Left lobe of liver (tissue), 2 donors: Measurements from ENCODE around the gene KPNA5. TPM values are rescaled to one million over a fixed set of nuclear protein-coding genes. Genes with fewer than 3 reads are reported as not detected.
"Not testable (repeated sequence)": the region's sequence is repeated elsewhere in the genome, so short reads cannot be mapped to it uniquely, and the experiment has no call there.

Experiments
- ATAC-seq: fragments of 200-7000 bp; cut with Tn5 transposase; one replicate; pipeline ENCODE4 v1.9.1; 2020; ENCODE audit warnings: mild to moderate bottlenecking, moderate library complexity
- DNase-seq: peaks from one replicate; pipeline ENCODE4 v3.0.0-alpha.2; 2020; ENCODE audit warnings: low spot score
- total RNA-seq: library from RNA; stranded (reverse); gene quantifications from one replicate; pipeline ENCODE4 v1.2.1, GENCODE V29; 2021
- donor health status: DM: no; HTN: no; CAD: no; lungs with moderate emphysema.
- donor health status: DM: no; HTN: yes; CAD: no.

The KPNA5 gene
- total RNA-seq = 1.7 TPM

- DNase-seq = peak; percentile 89
- ATAC-seq = peak; percentile 98
Measured at GRCh38 chr6:116680880-116681672, at the start of gene KPNA5. Gene KPNA5, plus strand, starts transcription at chr6:116681211. Its CDS starts 124 bp downstream, at chr6:116681335.

DNA sequence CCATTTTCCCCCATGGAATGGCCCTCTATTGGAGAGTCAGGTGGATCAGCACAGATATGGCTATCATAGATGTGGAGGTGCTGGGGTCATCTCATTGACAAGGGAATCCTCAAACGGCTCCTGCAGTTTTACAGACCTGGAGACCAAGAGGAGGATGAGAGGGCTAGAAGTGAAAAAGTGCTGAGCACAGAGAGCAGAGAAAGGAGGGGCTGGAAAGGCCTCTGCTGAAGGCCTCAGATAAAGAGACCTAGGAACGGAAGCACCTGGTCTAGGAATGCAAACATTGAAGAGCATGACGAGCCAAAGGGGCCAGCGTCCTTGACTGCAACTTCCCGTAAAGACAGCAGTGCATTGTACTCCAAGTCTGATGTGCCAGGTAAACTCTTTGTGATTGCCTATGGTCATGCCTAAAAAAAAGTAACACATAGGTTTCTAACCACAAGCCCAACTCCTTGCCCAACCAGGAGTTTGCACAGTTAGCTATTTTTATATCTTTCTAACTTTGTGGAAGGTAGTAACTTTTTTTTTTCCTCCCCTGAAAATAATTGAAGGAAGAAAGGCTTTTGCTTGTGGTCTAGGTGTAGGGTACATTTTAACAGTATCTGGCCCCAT, 49.5 kb upstream of the KPNA5 start:
- no peak for DNase-seq
- ATAC-seq = peak; percentile 24

DNA sequence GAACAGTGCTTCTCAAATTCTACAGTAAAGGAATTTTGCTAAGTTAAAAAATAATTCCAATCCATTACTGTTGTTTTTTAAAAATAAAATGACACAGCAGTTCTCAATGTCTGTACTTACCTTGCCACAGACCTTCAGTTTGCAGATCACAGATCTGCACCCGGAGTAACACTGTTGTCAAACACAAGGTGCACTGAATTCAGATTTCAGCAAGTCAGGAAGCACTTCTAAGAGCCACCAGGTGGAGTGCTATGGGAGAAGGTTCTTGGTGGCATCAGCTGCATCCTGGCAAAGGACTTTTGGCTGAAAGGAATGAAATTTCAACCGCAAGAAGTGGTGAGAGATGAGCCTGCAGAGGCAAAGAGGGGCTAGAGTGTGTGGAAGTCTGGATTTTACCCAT, 47.3 kb upstream of the KPNA5 start:
- no peak for DNase-seq
- ATAC-seq = peak; percentile 24

- DNase-seq = no peak
- ATAC-seq = no peak
Measured at GRCh38 chr6:116648156-116648555, 32.9 kb upstream of the KPNA5 start.

GRCh38 chr6:116649129-116649528, 31.9 kb upstream of the KPNA5 start:
- no peak for ATAC-seq
- no peak for DNase-seq

GRCh38 chr6:116651916-116652315, 29.1 kb upstream of the KPNA5 start:
- ATAC-seq = no peak
- no peak for DNase-seq

GRCh38 chr6:116661594-116661993, 19.4 kb upstream of the KPNA5 start:
- ATAC-seq = no peak
- DNase-seq = no peak

GRCh38 chr6:116662202-116662601, 18.8 kb upstream of the KPNA5 start:
- DNase-seq (no peak), ATAC-seq (no peak)

DNA sequence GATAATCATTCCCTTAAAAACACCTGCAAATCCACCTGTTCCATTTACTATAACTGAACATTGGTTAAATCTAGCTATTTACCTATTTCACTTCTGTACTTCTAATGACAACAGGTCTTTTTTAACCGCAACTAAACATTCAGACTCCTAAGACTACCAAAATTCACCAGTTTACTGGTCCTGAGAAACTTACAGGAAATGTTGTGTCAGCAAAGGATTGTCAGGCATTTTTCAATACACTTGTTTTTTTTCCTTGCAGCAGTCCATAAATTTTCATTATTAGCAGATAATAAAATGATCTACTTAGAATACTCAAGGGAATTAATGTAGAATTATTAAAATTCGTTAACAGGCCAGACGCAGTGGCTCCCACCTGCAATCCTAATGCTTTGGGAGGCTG, 17.7 kb upstream of the KPNA5 start:
- ATAC-seq (no peak), DNase-seq (no peak)

DNA sequence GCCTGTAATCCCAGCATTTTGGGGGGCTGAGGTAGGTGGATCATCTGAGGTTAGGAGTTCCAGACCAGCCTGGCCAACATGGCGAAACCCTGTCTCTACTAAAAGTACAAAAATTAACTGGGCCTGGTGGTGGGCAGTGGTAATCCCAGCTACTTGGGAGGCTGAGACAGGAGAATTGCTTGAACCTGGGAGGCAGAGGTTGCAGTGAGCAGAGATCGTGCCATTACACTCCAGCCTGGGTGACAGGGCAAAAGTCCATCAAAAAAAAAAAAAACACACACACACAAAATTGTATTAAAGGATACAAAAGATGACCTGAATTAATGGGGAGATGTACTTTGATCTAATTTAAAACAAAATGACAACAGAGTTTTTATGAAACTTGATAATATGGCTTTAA, 16.8 kb upstream of the KPNA5 start:
- not testable (repeated sequence) for ATAC-seq, DNase-seq

DNA sequence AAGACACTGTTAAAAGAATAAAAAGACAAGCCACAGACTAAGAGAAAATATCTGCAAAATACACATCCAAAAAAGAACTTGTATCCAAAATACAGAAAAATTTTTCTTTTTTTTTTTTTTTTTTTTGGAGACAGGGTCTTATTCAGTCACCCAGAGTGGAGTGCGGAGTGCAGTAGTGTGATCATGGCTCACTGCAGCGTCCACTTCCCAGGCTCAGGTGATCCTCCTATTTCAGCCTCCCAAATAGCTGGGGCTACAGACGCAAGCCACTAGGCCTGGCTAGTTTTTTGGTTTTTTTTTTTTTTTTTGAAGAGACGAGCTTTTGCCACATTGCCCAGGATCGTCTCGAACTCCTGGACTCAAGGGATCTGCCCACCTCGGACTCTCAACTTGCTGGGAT, 15.5 kb upstream of the KPNA5 start:
- ATAC-seq = no peak
- DNase-seq = no peak

DNA sequence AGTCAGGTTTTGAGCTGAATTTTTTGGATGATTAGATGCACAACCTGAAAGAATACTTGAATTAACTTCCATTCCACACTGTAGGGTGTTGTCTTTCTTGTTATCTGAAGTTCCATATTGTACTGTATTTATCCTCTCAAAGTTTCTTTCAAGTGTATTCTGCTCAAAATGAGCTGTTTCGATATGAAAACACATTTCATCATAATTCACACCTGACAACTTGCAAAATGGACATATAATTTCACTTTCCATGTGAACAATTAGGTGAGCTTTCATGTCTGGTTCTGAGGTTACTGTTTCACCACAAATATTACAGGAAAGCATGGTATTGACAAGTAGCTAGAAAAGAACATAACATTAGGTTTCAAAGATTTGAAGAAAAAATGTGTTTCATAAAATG, 14.1 kb upstream of the KPNA5 start:
- DNase-seq (no peak), ATAC-seq (no peak)

- ATAC-seq (no peak), DNase-seq (no peak)
Measured at GRCh38 chr6:116667623-116668022, 13.4 kb upstream of the KPNA5 start.

DNA sequence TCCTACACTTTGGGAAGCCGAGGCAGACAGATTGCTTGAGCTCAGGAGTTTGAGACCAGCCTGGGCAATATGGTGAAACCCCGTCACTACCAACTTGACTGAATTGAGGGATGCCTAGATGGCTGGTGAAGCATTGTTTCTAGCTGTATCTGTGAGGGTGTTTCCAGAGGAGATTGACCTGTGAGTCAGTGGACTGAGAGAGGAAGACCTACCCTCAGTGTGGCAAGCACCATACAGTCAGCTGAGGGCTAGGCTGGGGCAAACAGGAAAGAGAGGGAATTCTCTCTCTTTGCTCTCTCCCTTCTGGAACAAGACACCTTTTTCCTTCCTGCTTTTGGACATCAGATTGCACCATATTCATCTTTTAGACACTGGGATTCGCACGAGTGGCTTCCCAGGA, 8.7 kb upstream of the KPNA5 start:
- no peak for DNase-seq
- ATAC-seq = no peak

DNA sequence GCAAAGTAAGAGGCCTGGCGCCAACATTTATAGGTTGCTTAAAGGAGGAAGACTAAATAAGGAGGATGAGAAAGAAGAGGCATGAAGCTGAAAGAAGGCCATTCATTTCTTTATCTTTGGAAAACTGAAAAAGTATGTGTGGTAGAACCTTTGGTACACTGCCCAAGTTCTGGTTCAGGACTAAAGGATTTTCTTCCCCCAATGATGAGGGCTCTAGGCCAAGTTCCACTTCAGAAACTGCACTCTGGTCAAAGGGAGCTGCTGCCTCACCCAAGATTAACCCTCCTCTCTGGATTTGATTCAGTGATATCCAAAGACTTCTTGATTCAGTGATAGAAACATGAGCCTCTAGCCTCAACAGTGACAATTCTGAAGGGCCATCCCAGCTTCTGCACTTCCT, 5.0 kb upstream of the KPNA5 start:
- ATAC-seq = no peak

GRCh38 chr6:116682334-116682712, 1.3 kb downstream of the KPNA5 start:
- ATAC-seq (no peak), DNase-seq (no peak)

More for the DNA sequence above, 5.0 kb upstream of the KPNA5 start:
- no peak for DNase-seq

DNA sequence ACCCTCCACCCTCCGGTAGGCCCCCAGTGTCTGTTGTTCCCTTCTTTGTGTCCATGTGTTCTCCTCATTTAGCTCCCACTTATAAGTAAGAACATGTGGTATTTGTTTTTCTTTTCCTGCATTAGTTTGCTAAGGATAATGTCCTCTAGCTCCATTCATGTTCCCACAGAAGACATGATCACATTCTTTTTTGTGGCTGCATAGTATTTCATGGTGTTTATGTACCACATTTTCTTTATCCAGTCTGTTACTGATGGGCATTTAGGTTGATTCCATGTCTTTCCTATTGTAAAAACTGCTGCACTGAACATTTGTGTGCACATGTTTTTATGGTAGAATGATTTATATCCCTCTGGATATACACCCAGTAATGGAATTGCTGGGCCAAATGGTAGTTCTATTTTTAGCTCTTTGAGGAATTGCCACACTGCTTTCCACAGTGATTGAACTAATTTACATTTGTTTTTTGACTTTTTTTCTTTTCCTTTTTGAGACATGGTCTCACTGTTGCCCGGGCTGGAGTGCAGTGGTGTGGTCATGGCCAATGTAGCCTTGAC, 4.5 kb downstream of the KPNA5 start:
- no peak for ATAC-seq
- DNase-seq = no peak

DNA sequence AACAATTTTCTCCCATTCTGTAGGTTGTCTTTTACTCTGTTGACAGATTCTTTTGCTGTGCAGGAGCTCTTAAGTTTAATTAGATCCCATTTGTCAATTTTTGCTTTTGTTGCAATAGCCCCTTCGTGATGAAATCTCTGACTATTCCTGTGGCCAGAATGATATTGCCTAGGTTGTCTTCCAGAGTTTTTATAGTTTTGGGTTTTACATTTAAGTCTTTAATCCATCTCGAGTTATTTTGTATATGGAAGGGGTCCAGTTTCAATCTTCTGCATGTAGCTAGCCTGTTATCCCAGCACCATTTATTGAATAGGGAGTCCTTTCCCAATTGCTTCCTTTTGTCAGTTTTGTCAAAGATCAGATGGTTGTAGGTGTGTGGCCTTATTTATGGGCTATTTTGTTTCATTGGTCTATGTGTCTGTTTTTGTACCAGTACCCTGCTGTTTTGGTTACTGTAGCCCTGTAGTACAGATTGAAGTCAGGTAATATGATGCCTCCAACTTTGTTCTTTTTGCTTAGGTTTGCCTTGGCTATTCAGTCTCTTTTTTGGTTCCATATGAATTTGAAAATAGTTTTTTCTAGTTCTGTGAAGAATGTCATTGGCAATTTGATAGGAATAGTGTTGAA, 5.6 kb downstream of the KPNA5 start:
- not testable (repeated sequence) for DNase-seq, ATAC-seq

DNA sequence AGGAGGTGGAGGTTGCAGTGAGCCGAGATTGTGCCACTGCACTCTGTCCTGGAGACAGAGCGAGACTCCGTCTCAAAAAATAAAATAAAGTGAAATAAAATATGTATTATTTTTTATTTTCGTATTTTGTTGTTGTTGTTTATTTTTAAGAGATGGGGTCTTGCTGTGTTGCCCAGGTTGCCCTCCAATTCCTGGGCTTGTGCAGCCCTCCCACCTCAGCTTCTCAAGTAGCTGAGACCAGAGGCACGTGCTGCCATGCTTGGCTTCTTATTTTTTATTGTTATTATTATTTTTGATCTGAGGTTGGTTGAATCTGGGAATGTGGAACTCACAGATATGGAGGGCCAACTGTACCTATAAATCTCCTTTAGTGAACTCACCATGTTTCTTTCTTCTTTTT, 10.1 kb downstream of the KPNA5 start:
- DNase-seq (no peak), ATAC-seq (no peak)

- not testable (repeated sequence) for DNase-seq, ATAC-seq
Measured at GRCh38 chr6:116692873-116693272, 11.9 kb downstream of the KPNA5 start.

DNA sequence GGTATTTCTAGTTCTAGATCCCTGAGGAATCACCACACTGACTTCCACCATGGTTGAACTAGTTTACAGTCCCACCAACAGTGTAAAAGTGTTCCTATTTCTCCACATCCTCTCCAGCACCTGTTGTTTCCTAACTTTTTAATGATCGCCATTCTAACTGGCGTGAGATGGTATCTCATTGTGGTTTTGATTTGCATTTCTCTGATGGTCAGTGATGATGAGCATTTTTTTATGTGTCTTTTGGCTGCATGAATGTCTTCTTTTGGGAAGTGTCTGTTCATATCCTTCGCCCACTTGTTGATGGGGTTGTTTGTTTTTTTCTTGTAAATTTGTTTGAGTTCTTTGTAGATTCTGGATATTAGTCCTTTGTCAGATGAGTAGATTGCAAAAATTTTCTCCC, 12.3 kb downstream of the KPNA5 start:
- ATAC-seq = not testable (repeated sequence)

DNA sequence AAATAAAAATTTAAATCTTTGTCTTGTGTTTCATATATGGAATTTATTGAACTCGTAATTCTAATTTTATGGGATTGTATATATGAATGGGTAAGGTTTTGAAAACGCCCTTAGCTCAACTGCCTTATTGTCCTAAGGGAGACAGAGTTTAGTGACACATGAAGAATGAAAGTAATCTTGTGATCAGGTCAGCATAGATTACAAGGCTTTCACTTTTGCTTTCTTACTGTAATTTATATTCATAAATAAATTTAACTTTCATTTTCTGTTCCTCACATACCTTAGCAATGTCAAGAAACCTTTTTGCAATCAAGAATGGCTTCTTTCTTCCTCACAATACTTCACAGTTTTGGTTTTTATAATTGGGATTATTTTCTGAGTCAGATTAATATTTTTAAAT, 14.4 kb downstream of the KPNA5 start:
- ATAC-seq (no peak), DNase-seq (no peak)

More for the DNA sequence above, 12.3 kb downstream of the KPNA5 start:
- DNase-seq = not testable (repeated sequence)
